HCEC 1CT (cell line): ENCODE results near the gene GABRB3.

Experiments used
- DNase-seq: peaks from one replicate; pipeline ENCODE4 v3.0.0-alpha.2; 2017

GABRB3 gene

GRCh38 chr15:26772154-26773066, at the start of gene GABRB3:
GABRB3 (minus strand) TSS chr15:26773066.
- DNase-seq = no peak

GRCh38 chr15:26807517-26808427, 34.9 kb upstream of the GABRB3 start:
- DNase-seq = no peak

- no peak for DNase-seq
Observed at GRCh38 chr15:26806574-26806973, 33.7 kb upstream of the GABRB3 start.

GRCh38 chr15:26806151-26806550, 33.3 kb upstream of the GABRB3 start:
- DNase-seq = no peak

GRCh38 chr15:26805470-26805869, 32.6 kb upstream of the GABRB3 start:
- no peak for DNase-seq

- DNase-seq = no peak
Observed at GRCh38 chr15:26804063-26804804, 31.4 kb upstream of the GABRB3 start.

- no peak for DNase-seq
Observed at GRCh38 chr15:26790118-26790517, 17.3 kb upstream of the GABRB3 start.

- no peak for DNase-seq
Observed at GRCh38 chr15:26781816-26782215, 8.9 kb upstream of the GABRB3 start.

- no peak for DNase-seq
Observed at GRCh38 chr15:26773917-26774316, 1.1 kb upstream of the GABRB3 start.

GRCh38 chr15:26773067-26773877, 406 bp upstream of the GABRB3 start:
- DNase-seq = no peak

- DNase-seq = no peak
Observed at GRCh38 chr15:26771578-26772153, 1.2 kb downstream of the GABRB3 start.

GRCh38 chr15:26771168-26771567, 1.7 kb downstream of the GABRB3 start:
- no peak for DNase-seq

GRCh38 chr15:26767169-26767670, 5.6 kb downstream of the GABRB3 start:
- no peak for DNase-seq

GRCh38 chr15:26766262-26766661, 6.6 kb downstream of the GABRB3 start:
- DNase-seq = no peak

GRCh38 chr15:26759986-26760385, 12.9 kb downstream of the GABRB3 start:
- no peak for DNase-seq

- DNase-seq = no peak
Observed at GRCh38 chr15:26758079-26758478, 14.8 kb downstream of the GABRB3 start.

- no peak for DNase-seq
Observed at GRCh38 chr15:26757141-26757540, 15.7 kb downstream of the GABRB3 start.

GRCh38 chr15:26744894-26745293, 28.0 kb downstream of the GABRB3 start:
- no peak for DNase-seq

GRCh38 chr15:26739791-26740190, 33.1 kb downstream of the GABRB3 start:
- no peak for DNase-seq

- DNase-seq = no peak
Observed at GRCh38 chr15:26738996-26739395, 33.9 kb downstream of the GABRB3 start.

GRCh38 chr15:26736502-26737248, 36.2 kb downstream of the GABRB3 start:
- DNase-seq = no peak
